ENCODE measurements around the gene GAB1.

GAB1 gene

DNA sequence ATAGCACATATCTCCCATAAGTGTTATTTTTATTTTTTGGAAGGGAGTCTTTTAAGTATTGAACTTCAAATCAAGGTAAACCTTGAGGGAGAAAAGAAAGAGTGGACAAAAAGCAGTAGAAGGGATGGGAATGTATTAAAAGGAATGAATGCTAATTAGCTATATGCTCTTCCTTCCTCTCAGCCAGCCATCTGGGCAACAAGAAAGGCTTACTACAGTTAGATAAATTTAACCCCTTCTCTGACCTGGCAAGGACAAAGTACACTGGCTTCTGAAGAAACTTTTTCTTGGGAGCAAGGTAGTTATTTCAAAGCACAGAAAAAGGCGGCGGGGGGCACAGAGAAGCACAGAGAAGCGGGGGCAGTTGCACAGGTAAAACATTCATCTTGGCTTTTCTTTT is 54.6 kb downstream of the GAB1 start:
- DNase-seq, result no peak

GRCh38 chr4:143391895-143392294 is 55.2 kb downstream of the GAB1 start:
- DNase-seq, result no peak

GRCh38 chr4:143393195-143393594 is 56.5 kb downstream of the GAB1 start:
- DNase-seq, result no peak

DNA sequence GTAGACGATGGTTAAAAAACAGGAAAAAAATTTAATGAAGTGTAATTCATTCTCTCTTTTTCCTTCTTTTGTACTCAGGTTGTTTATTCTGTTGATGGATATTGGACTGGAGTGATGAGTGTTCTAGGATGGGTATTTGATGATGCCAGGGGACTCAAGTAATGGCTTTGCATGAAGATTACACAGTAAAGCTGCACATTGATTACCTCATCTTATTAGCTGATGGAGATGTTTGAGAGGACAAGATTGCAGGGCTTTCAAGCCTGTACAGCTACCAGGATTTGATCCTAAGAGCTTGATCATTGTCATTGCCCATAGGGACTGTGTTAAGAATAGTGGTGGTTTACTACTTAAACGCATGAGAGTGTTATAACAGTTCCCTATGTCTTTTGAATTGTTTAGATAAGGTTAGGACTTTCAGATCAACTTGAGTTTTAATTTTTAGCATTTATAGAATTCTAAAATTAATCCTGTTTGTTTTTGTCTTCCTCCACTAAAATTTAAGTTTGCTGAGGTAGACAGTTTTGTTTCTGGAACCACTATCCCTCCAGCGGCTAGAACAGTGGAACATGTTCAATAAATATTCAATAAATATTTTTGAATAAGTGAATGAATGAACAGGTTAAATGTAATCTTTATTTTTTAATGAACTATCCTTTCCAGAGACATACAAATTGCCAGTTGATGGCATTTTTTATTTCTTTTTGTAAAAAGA is 58.2 kb downstream of the GAB1 start:
- DNase-seq, result no peak

- DNase-seq, result no peak
These were observed 60.0 kb downstream of the GAB1 start for GRCh38 chr4:143396695-143397094.

GRCh38 chr4:143397335-143397734 is 60.7 kb downstream of the GAB1 start:
- peak; percentile 24 for DNase-seq

GRCh38 chr4:143397887-143398286 is 61.2 kb downstream of the GAB1 start:
- DNase-seq, result no peak

GRCh38 chr4:143399113-143399949 is 62.7 kb downstream of the GAB1 start:
- DNase-seq, result peak; percentile 26

GRCh38 chr4:143400082-143400481 is 63.4 kb downstream of the GAB1 start:
- DNase-seq, result no peak

DNA sequence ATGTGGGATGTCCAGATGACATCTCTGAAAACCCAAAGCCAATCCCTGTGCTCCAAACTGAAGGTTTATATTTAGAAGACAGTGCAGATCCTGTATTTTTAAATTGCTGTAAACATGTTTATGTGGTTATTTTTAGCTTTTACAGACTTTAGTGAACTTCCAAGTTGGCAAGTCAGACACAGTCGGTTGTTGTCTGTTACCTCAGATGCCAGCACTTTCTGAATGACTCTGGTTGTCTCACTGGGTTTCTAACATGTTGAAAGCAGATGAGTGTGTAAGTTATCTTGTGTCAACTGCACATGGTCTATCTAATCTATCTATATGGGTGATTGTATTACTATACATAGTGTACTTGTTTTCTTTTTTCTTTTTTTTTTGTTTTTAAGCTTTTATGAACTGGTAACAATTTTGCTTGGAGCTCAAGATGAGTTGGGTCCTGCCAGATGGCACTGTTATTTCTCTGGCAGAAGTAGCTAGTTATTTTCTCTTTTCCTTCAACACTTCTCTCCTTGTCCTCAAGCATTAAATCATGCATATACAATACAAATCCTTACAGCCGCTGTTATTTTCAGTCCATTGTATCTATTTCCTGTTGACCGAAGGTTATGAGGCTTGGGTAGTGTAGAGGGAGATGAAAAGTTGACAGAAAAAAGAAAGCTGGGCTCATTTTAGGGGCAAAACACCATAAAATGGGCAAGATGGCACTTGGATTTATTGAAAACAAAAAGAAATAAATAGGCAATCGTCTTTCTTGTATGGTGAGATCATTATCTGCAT is 66.3 kb downstream of the GAB1 start:
- peak; percentile 82 for DNase-seq

DNA sequence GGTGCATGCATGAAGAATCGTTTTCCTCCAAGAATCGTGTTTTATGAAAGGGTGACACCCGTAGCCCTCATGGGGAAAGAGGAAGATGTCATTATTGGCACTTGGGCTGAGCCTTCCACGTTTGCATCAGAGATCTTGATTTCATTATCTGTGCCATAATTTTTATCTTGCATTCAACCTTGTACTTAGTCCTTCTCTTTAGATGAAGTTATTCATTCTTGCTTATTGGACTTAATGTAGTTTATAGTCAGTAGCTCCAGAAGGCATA is 66.8 kb downstream of the GAB1 start:
- DNase-seq, result peak; percentile 72

GRCh38 chr4:143404555-143404954 is 67.9 kb downstream of the GAB1 start:
- no peak for DNase-seq

DNA sequence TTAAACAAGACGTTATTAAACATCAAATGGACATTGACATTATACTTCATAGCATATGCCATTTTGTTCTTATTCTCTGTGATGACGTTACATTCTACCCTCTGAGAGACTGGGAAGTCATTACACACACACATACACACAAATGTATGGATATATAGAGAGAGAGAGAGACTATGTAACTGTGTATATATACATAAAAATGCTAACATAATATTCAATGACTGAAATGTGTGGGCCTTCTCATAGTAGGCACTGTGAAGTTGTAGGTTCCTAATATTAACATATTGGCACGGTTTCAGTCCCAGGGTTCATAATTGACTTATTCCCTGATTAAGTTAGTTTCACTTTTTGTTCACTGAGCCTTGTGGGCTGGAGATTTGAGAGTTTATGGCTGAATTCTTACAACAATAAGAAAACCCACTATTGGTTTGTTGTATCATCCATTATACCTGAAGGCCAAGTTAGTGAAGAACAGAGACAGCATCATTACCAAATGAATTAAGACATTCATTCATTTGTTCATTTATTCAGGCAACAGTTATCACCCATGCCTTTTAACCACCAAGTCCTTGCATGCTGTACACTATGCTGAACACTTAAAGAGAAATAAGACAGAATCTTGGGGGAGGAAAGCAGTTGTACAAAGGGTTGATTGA is 68.5 kb downstream of the GAB1 start:
- DNase-seq, result no peak

- DNase-seq, result no peak
These were observed 69.8 kb downstream of the GAB1 start for GRCh38 chr4:143406523-143406922.

- peak; percentile 38 for DNase-seq
These were observed 70.8 kb downstream of the GAB1 start for GRCh38 chr4:143407474-143407873.

GRCh38 chr4:143407888-143408287 is 71.2 kb downstream of the GAB1 start:
- no peak for DNase-seq

DNA sequence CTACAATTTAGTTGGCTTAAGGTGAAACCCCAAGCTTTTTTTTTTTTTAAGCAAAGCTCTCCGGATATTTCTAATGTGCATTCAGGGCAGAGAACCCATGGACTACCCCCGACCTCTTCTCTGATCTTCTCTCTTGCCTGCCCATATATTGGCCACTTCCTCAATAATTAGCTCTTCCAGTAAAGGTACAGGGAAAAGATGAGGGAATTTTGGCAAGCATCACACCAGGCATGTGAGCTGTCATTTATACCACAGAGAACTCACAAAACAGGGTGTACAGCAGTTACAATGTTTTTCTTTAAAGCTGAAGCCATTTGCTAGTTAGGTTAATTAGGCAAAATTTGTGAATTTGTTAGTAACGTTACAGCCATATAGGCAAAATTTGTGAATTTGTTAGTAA is 73.3 kb downstream of the GAB1 start:
- no peak for DNase-seq

- DNase-seq, result no peak
These were observed 75.1 kb downstream of the GAB1 start for GRCh38 chr4:143411527-143412419.

- no peak for DNase-seq
These were observed 75.7 kb downstream of the GAB1 start for GRCh38 chr4:143412420-143412758.

DNA sequence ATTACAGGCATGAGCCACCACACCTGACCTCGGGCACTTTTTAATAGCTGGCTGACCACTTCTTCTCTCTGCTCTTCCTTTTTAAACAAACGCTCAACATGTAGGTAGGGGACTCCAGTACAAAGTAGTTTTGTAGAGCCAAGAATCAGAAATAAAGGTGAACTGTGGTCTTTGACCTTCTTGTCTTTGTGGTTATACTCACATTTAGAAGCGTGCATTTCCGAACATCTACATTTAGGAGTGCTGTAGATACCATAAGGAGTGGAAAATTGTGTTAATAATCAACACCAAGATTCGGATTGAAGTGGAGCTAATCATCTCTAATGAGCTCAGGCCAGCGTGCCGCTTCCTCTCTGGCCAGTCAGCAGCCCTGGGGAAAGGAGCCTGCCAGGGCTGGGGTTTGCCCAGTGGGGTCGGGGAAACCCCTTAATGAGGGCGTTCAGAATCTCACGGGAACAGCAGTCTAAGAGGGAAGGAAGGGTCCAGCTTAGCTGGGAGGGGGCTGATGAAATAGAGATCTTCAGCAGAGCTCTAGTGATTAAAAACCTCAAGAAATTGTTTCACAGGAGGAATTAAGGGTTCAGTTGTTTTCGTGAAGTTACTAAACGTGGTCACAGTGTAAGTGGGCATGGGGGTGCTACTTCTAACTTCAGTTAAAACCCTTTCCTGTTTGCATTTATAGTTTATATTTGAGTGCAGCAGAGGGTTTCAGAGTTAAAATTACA is 81.2 kb downstream of the GAB1 start:
- no peak for DNase-seq

- no peak for DNase-seq
These were observed 83.6 kb downstream of the GAB1 start for GRCh38 chr4:143420227-143420626.

DNA sequence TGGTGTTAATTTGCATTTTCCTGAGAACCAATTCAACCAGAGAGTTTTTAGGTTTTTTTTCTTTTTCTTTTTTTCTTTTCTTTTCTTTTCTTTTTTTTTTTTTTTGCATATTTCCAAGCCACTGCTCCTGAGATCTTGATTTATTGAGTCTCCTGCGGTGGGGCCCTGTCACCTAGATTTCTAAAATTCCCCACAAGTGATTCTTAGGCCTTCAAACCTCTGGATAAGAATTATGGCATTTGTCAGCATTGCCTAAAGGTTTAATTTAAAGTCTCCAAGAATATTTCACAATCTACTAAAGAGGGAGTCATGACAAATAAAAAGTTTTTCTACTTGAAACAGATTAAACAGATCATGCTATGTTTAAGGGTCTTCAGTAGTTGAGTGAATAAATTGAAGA is 84.9 kb downstream of the GAB1 start:
- DNase-seq, result no peak

All from NCI-H446 treated with DMSO at 0.1 percent for 48 hours (cell line).